ENCODE data around the gene OSBPL2.

Gene OSBPL2

DNA sequence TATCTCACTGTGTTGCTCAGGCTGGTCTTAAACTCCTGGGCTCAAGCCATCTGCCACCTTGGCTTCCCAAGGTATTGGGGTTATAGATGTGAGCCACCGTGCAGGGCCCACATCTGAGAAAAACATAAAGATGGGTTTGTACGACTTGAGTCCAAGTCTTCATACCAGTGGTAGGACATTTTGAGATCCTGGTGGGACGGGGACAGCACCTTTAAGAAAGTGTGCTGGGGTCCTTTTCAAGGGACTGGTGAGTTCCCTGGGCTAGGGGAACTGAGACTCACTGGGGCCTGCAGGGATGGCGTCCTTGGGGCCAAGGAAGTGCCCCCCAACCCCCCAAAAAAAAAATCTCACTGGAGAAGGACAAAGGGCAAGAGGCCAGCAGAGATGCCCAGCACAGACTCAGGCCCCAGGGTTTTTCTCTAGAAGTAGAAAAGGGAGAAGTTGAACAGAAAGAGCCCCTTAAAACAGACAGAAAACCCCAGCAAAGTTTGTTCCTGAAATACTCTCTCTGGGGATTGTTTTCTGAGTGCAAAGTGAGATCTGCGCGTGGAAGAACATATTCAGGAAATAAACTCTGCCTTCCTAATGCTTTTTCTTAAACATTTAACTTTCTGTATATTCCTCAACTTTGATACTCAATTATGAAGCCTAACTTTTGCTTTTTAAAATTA lies 10.7 kb downstream of the OSBPL2 start:
- in situ Hi-C loops (cut with MboI; ENCODE audit: low sequenced_read_pairs), result no loop called here

DNA sequence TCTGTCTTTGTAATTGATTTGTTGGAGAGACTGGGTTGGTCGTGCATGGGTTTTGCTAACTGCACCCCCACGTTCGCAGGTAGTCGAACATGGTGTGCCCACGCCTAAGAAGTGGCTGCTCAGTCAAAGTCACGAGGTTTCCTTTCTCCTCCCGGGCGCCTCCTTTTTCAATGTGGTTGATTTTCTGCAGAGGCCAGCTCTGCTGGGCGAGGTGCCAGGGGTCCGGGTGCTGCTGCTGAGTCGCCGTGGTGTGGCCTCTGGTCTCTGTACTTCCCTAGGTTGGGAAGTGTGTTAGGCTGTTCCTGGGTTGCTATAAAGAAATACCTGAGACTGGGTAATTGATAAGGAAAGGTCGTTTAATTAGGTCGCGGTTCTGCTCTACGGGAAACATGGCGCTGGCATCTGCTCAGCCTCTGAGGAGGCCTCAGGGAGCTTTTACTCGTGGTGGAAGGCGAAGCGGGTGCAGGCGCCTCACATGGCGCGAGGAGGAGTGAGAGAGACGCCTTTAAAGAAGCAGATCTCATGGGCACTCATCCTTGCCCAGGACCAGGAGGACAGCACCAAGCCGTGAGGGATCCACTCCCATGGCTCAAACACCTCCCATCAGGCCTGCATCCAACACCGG lies 14.1 kb downstream of the OSBPL2 start:
- in situ Hi-C loops (cut with MboI; ENCODE audit: low sequenced_read_pairs), result no loop called here

- in situ Hi-C loops (cut with MboI; ENCODE audit: low sequenced_read_pairs), result no loop called here
Measured at GRCh38 chr20:62253398-62253797, 15.1 kb downstream of the OSBPL2 start.

DNA sequence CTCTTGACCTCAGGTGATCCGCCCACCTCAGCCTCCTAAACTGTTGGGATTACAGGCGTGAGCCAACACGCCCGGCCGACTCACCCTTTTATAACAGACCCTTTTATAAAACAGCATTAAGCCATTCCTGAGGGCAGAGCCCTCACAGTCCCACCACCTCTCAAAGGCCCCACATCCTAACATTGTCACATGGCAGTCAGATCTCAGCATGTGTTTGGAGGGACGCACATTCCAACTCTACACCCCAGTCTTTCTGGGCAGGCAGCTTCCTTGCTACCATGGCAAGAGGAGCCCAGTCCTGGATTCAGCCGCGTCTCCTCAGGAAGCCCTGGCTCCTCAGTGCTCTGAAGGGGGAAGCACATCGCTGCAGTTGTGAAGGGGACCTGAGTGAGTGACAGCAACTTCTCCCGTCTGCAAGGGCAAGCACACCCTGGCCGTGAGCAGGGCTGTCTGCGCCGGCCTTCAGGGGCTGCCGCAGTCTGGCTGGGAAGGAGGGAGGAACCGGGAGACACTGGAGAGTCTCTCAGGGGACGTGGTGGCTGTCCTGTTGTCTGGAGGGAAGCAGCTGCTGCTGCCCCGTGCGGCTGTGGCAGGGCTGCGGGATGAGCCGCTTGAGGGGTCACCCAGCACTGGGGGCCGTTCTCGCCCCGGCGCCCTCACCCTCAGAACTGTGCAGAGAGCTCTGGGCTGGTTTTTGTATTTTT lies 15.9 kb downstream of the OSBPL2 start:
- in situ Hi-C loops (cut with MboI; ENCODE audit: low sequenced_read_pairs), result no loop called here

- in situ Hi-C loops (cut with MboI; ENCODE audit: low sequenced_read_pairs), result no loop called here
Measured at GRCh38 chr20:62255976-62256375, 17.7 kb downstream of the OSBPL2 start.

- in situ Hi-C loops (cut with MboI; ENCODE audit: low sequenced_read_pairs), result no loop called here
Measured at GRCh38 chr20:62258499-62259293, 20.4 kb downstream of the OSBPL2 start.

- in situ Hi-C loops (cut with MboI; ENCODE audit: low sequenced_read_pairs), result no loop called here
Measured at GRCh38 chr20:62259294-62259565, 20.9 kb downstream of the OSBPL2 start.

- in situ Hi-C loops (cut with MboI; ENCODE audit: low sequenced_read_pairs), result no loop called here
Measured at GRCh38 chr20:62262064-62262463, 23.7 kb downstream of the OSBPL2 start.

DNA sequence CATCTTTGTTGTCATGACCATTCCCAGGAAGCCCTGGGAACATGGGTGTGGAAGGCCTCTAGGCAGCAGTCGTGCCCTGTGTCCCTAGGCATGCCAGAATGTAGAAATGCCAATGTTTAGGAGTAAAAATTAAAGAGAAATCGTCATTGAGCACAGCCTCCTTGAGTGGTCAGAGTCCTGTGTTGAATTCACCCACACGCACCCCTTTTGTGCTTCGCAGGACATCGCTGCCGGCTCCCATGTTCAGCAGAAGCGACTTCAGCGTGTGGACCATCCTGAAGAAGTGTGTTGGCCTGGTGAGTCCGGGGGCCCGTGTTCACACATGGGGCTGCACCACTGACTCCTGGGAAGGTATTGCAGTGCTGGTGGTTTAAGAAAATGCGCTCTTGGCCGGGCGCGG lies 25.1 kb downstream of the OSBPL2 start:
- in situ Hi-C loops (cut with MboI; ENCODE audit: low sequenced_read_pairs), result no loop called here

DNA sequence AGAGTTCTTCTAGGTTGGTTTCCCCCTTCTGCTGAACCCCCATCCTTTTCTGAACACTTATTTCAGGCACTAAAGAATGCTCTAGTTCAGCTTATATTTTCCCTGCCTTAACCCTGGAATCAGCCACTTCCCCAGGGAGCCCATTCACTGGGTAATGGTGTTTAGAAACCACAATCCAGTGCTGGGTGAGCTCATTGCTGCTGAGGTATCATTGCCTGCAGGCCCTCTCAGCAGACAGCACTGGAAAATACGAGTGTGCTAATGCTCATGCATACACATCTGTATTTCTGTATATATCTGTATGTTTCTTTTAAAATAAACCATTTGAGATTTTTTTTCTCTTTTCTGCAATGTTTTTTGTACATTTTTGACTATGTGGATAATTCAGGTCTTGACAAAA lies 27.0 kb downstream of the OSBPL2 start:
- in situ Hi-C loops (cut with MboI; ENCODE audit: low sequenced_read_pairs), result no loop called here

GRCh38 chr20:62266340-62266739 lies 28.0 kb downstream of the OSBPL2 start:
- in situ Hi-C loops (cut with MboI; ENCODE audit: low sequenced_read_pairs), result no loop called here

DNA sequence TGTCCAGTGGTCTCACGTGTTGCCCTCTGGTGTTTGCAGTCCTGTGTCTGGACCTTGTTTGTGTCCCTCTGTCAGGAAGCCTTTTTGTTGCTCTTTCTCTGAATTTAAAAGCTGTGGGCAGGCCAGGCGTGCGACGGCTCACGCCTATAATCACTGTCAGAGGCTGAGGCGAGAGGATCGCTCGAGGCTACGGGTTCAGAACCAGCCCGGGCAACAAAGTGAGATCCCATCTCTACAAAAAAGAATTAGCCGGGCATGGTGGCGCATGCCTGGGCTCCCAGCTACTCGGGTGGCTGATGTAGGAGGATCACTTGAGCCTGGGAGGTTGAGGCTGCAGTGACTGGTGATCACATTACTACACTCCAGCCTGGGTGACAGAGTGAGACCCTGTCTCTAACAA lies 28.5 kb downstream of the OSBPL2 start:
- in situ Hi-C loops (cut with MboI; ENCODE audit: low sequenced_read_pairs), result no loop called here

GRCh38 chr20:62267543-62267942 lies 29.2 kb downstream of the OSBPL2 start:
- in situ Hi-C loops (cut with MboI; ENCODE audit: low sequenced_read_pairs), result no loop called here

DNA sequence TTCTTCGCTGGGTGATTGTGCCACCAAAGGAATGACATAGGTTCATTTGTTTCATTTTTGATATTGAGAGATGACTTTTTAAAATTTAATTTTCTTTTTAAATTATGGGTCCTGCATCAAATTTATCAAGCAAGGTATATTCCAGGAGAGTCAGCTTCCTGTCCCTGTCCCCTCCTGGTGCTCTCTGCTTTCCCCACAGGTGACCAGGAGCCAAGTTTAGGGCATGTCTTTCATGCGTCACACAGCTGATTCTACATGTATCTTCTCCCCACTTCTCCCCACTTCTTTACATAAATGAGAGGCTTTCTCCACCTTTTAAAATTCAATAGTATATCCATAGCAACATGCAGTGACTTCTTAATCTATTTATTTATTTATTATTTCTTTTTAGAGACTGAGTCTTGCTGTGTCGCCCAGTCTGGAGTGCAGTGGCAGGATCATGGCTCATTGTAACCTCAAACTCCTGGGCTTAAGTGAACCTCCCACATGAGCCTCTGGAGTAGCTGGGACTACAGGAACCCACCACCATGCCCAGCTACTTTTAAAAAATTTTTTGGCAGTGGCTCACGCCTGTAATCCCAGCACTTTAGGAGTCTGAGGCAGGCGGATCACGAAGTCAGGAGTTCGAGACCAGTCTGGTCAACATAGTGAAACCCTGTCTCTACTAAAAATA lies 30.0 kb downstream of the OSBPL2 start:
- in situ Hi-C loops (cut with MboI; ENCODE audit: low sequenced_read_pairs), result no loop called here

- in situ Hi-C loops (cut with MboI; ENCODE audit: low sequenced_read_pairs), result no loop called here
Measured at GRCh38 chr20:62269378-62269777, 31.1 kb downstream of the OSBPL2 start.

GRCh38 chr20:62269871-62270270 lies 31.6 kb downstream of the OSBPL2 start:
- in situ Hi-C loops (cut with MboI; ENCODE audit: low sequenced_read_pairs), result no loop called here

- in situ Hi-C loops (cut with MboI; ENCODE audit: low sequenced_read_pairs), result no loop called here
Measured at GRCh38 chr20:62272200-62272599, 33.9 kb downstream of the OSBPL2 start.

- in situ Hi-C loops (cut with MboI; ENCODE audit: low sequenced_read_pairs), result no loop called here
Measured at GRCh38 chr20:62273416-62273815, 35.1 kb downstream of the OSBPL2 start.

GRCh38 chr20:62274332-62274950 lies 36.1 kb downstream of the OSBPL2 start:
- in situ Hi-C loops (cut with MboI; ENCODE audit: low sequenced_read_pairs), result no loop called here

GRCh38 chr20:62275219-62275618 lies 36.9 kb downstream of the OSBPL2 start:
- in situ Hi-C loops (cut with MboI; ENCODE audit: low sequenced_read_pairs), result no loop called here

DNA sequence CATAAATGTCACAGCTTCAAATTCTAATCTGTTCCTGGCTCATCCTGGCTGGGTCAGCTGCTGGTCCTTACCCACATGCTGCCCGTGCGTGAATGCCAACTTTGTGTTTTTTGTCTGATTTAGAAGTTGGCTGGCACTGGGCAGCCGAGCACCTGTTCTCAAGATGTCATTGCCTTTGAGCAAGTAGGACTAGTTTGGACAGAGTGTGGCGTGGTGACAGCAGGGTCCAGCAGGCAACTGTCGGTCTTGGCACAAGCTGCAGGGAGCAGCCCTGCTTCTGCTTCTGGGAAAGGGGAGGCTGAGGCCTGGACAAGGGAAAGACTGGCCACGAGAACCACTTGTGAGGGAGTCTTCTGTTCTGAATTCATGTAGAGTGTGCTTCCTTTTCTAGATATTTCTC lies 38.1 kb downstream of the OSBPL2 start:
- in situ Hi-C loops (cut with MboI; ENCODE audit: low sequenced_read_pairs), result no loop called here
